ENCODE results near the gene ADSL. TPM values are rescaled to one million over a fixed set of nuclear protein-coding genes. Genes with fewer than 3 reads are reported as not detected.

Gene ADSL
- total and polyA plus RNA-seq, 2 donors (not counting 1 experiment from before 2014, with no cell fraction given), result 67.0 to 89.8 TPM

DNA sequence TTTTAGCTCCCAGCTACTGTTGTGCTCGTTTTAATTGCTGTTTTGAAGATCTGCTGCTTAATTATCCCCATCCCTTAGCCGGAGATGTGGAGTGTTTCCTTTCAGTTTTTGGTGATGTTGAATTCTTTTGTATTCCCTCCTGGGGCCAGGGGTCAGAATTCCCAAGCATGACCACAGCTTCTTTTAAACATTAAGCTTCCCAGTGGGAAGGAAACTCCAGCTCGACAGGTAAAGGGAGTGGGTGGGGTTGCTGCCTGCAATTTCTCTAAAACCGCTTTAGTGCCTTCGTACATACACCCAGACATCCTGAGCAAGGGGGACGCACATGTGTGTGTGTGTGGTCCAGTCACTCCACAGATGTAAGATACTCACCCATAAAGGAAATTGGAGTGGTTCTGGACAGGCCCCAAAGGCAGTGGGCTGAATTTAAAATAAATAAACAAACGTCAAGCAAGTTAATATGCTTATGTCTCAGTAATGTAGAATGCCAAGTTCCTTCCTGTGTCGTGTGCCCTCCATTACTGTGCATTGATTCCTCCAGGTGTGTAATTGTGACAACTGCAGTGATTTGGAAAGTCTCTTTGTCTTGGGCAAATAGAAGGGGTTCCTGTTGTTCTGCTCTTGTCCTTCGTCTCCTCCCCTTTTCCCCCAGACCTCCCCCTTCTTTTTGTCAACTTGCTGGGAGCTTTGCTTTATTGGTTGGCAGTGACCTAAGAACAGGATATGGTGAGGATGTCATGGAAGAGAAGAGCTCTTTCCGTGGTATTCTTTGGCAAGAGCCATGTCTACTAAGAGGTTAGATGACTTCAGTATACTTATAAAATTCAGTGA lies 19.2 kb upstream of the ADSL start:
- peaks cover 8% of the 10 kb centered on the region for H3K4me1 ChIP-seq (ENCODE audit: control insufficient read depth, extremely low read depth, insufficient read depth, low read length)
- peak overlapping the region; percentile 27 for H3K4me2 ChIP-seq (ENCODE audit: extremely low read depth, insufficient read depth, low read length)

GRCh38 chr22:40328546-40329456 lies 17.5 kb upstream of the ADSL start:
- TF ChIP-seq, protein P1, sequence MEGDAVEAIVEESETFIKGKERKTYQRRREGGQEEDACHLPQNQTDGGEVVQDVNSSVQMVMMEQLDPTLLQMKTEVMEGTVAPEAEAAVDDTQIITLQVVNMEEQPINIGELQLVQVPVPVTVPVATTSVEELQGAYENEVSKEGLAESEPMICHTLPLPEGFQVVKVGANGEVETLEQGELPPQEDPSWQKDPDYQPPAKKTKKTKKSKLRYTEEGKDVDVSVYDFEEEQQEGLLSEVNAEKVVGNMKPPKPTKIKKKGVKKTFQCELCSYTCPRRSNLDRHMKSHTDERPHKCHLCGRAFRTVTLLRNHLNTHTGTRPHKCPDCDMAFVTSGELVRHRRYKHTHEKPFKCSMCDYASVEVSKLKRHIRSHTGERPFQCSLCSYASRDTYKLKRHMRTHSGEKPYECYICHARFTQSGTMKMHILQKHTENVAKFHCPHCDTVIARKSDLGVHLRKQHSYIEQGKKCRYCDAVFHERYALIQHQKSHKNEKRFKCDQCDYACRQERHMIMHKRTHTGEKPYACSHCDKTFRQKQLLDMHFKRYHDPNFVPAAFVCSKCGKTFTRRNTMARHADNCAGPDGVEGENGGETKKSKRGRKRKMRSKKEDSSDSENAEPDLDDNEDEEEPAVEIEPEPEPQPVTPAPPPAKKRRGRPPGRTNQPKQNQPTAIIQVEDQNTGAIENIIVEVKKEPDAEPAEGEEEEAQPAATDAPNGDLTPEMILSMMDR (conservative IDR thresholded peaks at IDR 0.05 in 1 of 2, IDR thresholded peaks at IDR 0.05 in 1 of 2; ENCODE audit: low read depth in 1 of 2, low read length in 2 of 2), result no peak
- no peak for TF ChIP-seq EZH2 (IDR thresholded peaks at IDR 0.05; ENCODE audit: low read length, missing control alignments)
- Histone ChIP-seq H4K20me1 (ENCODE audit: control insufficient read depth, extremely low read depth, insufficient read depth, low read length) (no peaks in the 10 kb centered on the region), H3K27ac (ENCODE audit: insufficient read depth, low read length) (no peak overlapping the region), H2AFZ (ENCODE audit: low read length) (no peak overlapping the region), H3K9me3 (ENCODE audit: control insufficient read depth, insufficient read depth, low read depth, low read length) (no peaks in the 10 kb centered on the region), H3K36me3 (ENCODE audit: control insufficient read depth, insufficient read depth, low read length) (peaks cover 4% of the 10 kb centered on the region), H3K4me2 (ENCODE audit: extremely low read depth, insufficient read depth, low read length) (no peak overlapping the region), H3K4me3 (replicated peaks in 1 of 4; ENCODE audit: control extremely low read depth in 1 of 4, insufficient read depth in 1 of 4, low read depth in 3 of 4, low read length in 4 of 4) (no peak overlapping the region), H3K4me1 (ENCODE audit: control insufficient read depth, extremely low read depth, insufficient read depth, low read length) (peaks cover 9% of the 10 kb centered on the region), H3K27me3 (ENCODE audit: control insufficient read depth, insufficient read depth, low read length) (no peaks in the 10 kb centered on the region), H3K79me2 (ENCODE audit: control insufficient read depth, insufficient read depth, low read length) (no peaks in the 10 kb centered on the region), H3K9ac (ENCODE audit: insufficient read depth, low read length) (no peak overlapping the region)
- DNase-seq (ENCODE audit: low read depth in 2 of 2), result no peak

More for the DNA sequence above, 19.2 kb upstream of the ADSL start:
- Histone ChIP-seq H3K4me3 (replicated peaks in 1 of 4; ENCODE audit: control extremely low read depth in 1 of 4, insufficient read depth in 1 of 4, low read depth in 3 of 4, low read length in 4 of 4) (no peak overlapping the region), H3K9me3 (ENCODE audit: control insufficient read depth, insufficient read depth, low read depth, low read length) (no peaks in the 10 kb centered on the region), H4K20me1 (ENCODE audit: control insufficient read depth, extremely low read depth, insufficient read depth, low read length) (no peaks in the 10 kb centered on the region), H3K36me3 (ENCODE audit: control insufficient read depth, insufficient read depth, low read length) (peaks cover 8% of the 10 kb centered on the region), H3K27me3 (ENCODE audit: control insufficient read depth, insufficient read depth, low read length) (no peaks in the 10 kb centered on the region), H3K9ac (ENCODE audit: insufficient read depth, low read length) (no peak overlapping the region), H3K79me2 (ENCODE audit: control insufficient read depth, insufficient read depth, low read length) (no peaks in the 10 kb centered on the region), H3K27ac (ENCODE audit: insufficient read depth, low read length) (no peak overlapping the region), H2AFZ (ENCODE audit: low read length) (no peak overlapping the region)
- TF ChIP-seq, protein P1 (conservative IDR thresholded peaks at IDR 0.05 in 1 of 2, IDR thresholded peaks at IDR 0.05 in 1 of 2; ENCODE audit: low read depth in 1 of 2, low read length in 2 of 2), result no peak
- TF ChIP-seq EZH2 (IDR thresholded peaks at IDR 0.05; ENCODE audit: low read length, missing control alignments), result no peak
- peak; percentile 68 to 81 for DNase-seq (ENCODE audit: low read depth in 2 of 2)

- H3K9ac ChIP-seq (ENCODE audit: insufficient read depth, low read length), result no peak overlapping the region
- H3K9me3 ChIP-seq (ENCODE audit: control insufficient read depth, insufficient read depth, low read depth, low read length), result no peaks in the 10 kb centered on the region
- H3K4me2 ChIP-seq (ENCODE audit: extremely low read depth, insufficient read depth, low read length), result no peak overlapping the region
- H3K27me3 ChIP-seq (ENCODE audit: control insufficient read depth, insufficient read depth, low read length), result no peaks in the 10 kb centered on the region
- TF ChIP-seq, protein P1 (conservative IDR thresholded peaks at IDR 0.05 in 1 of 2, IDR thresholded peaks at IDR 0.05 in 1 of 2; ENCODE audit: low read depth in 1 of 2, low read length in 2 of 2), result no peak
- peaks cover 4% of the 10 kb centered on the region for H3K36me3 ChIP-seq (ENCODE audit: control insufficient read depth, insufficient read depth, low read length)
- no peak overlapping the region for H3K27ac ChIP-seq (ENCODE audit: insufficient read depth, low read length)
- H3K4me3 ChIP-seq (replicated peaks in 1 of 4; ENCODE audit: control extremely low read depth in 1 of 4, insufficient read depth in 1 of 4, low read depth in 3 of 4, low read length in 4 of 4), result no peak overlapping the region
- peaks cover 9% of the 10 kb centered on the region for H3K4me1 ChIP-seq (ENCODE audit: control insufficient read depth, extremely low read depth, insufficient read depth, low read length)
- no peak for DNase-seq (ENCODE audit: low read depth in 2 of 2)
- H4K20me1 ChIP-seq (ENCODE audit: control insufficient read depth, extremely low read depth, insufficient read depth, low read length), result no peaks in the 10 kb centered on the region
- H3K79me2 ChIP-seq (ENCODE audit: control insufficient read depth, insufficient read depth, low read length), result no peaks in the 10 kb centered on the region
- no peak overlapping the region for H2AFZ ChIP-seq (ENCODE audit: low read length)
Observed at GRCh38 chr22:40329466-40329865, 16.8 kb upstream of the ADSL start.

Measured in fibroblast of lung (primary cell).